Chondrocyte (in vitro differentiated cells): ENCODE data around the gene NRXN3. TPM values are rescaled to one million over a fixed set of nuclear protein-coding genes. Genes with fewer than 3 reads are reported as not detected.

Experiments used
- DNase-seq: peaks from one replicate; pipeline ENCODE4 v3.0.0; 2021; ENCODE audit warnings: mixed read lengths, low spot score
- H3K27ac Mint-ChIP-seq: one replicate; pipeline ENCODE4 v1.8.0; 2021; ENCODE audit warnings: mild to moderate bottlenecking, moderate library complexity, mixed read lengths; ENCODE audit not compliant: unreplicated experiment
- H3K27me3 Mint-ChIP-seq: 2 replicates; pipeline ENCODE4 v1.8.0; 2021; ENCODE audit warnings: low read depth, mixed read lengths
- H3K36me3 Mint-ChIP-seq: 2 replicates; pipeline ENCODE4 v1.8.0; 2021; ENCODE audit warnings: low read depth, mixed read lengths
- H3K4me1 Mint-ChIP-seq: 2 replicates; pipeline ENCODE4 v1.8.0; 2021; ENCODE audit warnings: low read depth, mild to moderate bottlenecking, mixed read lengths
- H3K4me3 Mint-ChIP-seq: one replicate; pipeline ENCODE4 v1.8.0; 2021; ENCODE audit warnings: mild to moderate bottlenecking, moderate library complexity, mixed read lengths; ENCODE audit not compliant: unreplicated experiment
- H3K9me3 Mint-ChIP-seq: 2 replicates; pipeline ENCODE4 v1.8.0; 2021; ENCODE audit warnings: low read depth, mixed read lengths
- CTCF ChIP-seq: fragments of 200-600 bp; sonication (generic); IDR thresholded peaks from 2 replicates; pipeline ENCODE4 v1.5.0; 2021; ENCODE audit warnings: antibody characterized with exemption, mild to moderate bottlenecking, moderate library complexity
- total RNA-seq: library from RNA; stranded (reverse); gene quantifications from 3 replicates; pipeline ENCODE4 v1.2.1, GENCODE V29; 2021

The NRXN3 gene
- total RNA-seq, 1 donor from 2014 or later: 7.9 TPM

DNA sequence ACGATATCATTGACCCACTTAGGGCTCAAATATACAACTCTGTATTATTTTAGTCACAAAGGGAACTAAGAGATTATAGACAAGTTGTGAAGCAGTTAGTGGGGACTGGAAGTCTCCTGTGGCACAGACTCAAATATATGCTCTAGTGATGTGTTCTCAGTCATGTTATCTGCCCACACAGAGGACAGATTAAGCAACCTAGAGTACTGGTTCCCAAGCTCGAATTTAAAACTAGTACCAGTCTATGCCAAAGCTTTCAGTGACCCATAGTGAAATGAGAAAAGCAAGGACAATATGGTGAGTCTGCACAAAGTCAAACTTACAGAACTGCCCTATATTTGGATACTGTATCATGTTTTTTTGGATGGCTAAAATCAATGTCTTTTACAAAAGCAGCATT, 1651.9 kb downstream of the NRXN3 start:
- Mint-ChIP-seq H3K27me3 (no peaks in the 10 kb centered on the region), H3K4me3 (no peak overlapping the region), H3K27ac (no peak overlapping the region), H3K36me3 (no peaks in the 10 kb centered on the region), H3K4me1 (no peaks in the 10 kb centered on the region), H3K9me3 (no peaks in the 10 kb centered on the region)
- no peak for TF ChIP-seq CTCF
- no peak for DNase-seq

DNA sequence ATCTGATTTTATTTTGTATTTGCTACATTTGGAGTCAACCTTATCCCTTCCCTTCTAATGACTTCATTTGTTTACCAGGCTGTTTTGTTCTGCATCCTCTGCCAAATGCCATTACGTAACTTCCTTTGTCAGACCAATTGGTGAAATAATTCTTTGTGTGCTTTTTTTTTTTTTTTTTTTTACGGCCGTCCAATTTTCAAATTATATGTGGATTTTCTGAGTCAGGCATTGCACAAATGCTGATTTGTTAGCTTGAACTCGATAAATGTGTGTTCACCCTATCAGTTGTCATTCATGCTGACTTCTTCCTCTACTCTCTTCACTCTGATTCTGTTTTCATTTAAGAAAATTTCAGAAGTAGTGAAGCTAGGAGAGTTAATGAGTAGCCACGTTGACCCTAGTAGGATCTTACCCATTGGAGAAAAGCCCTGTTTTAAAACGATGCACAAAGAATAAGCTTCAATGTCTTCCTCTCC, 1654.9 kb downstream of the NRXN3 start:
- no peak for DNase-seq
- Mint-ChIP-seq H3K4me3 (no peak overlapping the region), H3K27me3 (no peaks in the 10 kb centered on the region), H3K27ac (no peak overlapping the region), H3K36me3 (no peaks in the 10 kb centered on the region), H3K4me1 (no peaks in the 10 kb centered on the region), H3K9me3 (no peaks in the 10 kb centered on the region)
- TF ChIP-seq CTCF: no peak

- H3K4me1 Mint-ChIP-seq: no peaks in the 10 kb centered on the region
- DNase-seq: no peak
- H3K36me3 Mint-ChIP-seq: no peaks in the 10 kb centered on the region
- TF ChIP-seq CTCF: no peak
- no peaks in the 10 kb centered on the region for H3K9me3 Mint-ChIP-seq
- no peak overlapping the region for H3K27ac Mint-ChIP-seq
- no peak overlapping the region for H3K4me3 Mint-ChIP-seq
- H3K27me3 Mint-ChIP-seq: no peaks in the 10 kb centered on the region
Measured at GRCh38 chr14:79826362-79826761, 1656.2 kb downstream of the NRXN3 start.

DNA sequence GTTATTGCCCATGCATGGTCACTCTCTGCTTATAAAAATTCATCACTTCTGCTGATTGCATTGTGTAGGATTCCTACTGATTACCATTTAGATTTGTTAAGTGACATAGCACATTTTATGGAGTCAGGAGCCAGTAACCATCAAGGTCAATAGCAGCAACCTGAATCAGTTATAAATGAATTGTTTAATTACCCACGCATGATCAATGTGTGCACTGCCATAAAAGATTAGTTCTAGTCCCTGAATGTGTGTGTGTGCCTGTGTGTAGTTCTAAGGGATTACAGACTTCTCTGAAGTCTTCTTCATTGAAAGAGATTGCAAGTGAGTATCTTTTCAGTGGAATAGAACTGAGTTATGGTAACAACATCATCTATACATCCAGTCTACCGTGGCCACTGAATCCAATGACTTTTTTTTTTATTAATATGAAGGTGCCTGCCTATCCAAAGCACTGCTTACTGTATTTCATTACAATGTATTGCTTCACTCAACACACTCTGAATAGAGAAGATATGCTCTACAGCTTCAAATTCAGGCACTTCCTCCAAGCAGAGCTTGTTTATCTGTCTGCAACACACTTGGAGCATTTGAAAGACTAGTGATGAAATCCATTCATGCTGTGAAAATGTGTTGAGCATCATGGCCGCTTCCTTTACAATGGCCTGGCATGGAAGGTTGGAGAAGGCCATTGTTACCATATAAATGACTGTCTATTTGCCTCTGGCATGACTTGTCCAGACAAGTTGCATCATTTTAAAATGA, 1659.4 kb downstream of the NRXN3 start:
- Mint-ChIP-seq H3K27me3 (no peaks in the 10 kb centered on the region), H3K9me3 (no peaks in the 10 kb centered on the region), H3K27ac (no peak overlapping the region), H3K4me3 (no peak overlapping the region), H3K36me3 (no peaks in the 10 kb centered on the region), H3K4me1 (no peaks in the 10 kb centered on the region)
- DNase-seq: no peak
- no peak for TF ChIP-seq CTCF

- TF ChIP-seq CTCF: no peak
- H3K27me3 Mint-ChIP-seq: no peaks in the 10 kb centered on the region
- no peak overlapping the region for H3K27ac Mint-ChIP-seq
- no peaks in the 10 kb centered on the region for H3K9me3 Mint-ChIP-seq
- H3K4me3 Mint-ChIP-seq: no peak overlapping the region
- peaks cover 6% of the 10 kb centered on the region for H3K4me1 Mint-ChIP-seq
- H3K36me3 Mint-ChIP-seq: no peaks in the 10 kb centered on the region
- no peak for DNase-seq
Measured at GRCh38 chr14:79831195-79831892, 1661.2 kb downstream of the NRXN3 start.
